ENCODE data around the gene EMC8.
A peak's percentile ranks its signal among the peaks of the same experiment; 100 is the strongest.
"Not testable (repeated sequence)": the region's sequence is repeated elsewhere in the genome, so short reads cannot be mapped to it uniquely, and the experiment has no call there.

EMC8 gene

DNA sequence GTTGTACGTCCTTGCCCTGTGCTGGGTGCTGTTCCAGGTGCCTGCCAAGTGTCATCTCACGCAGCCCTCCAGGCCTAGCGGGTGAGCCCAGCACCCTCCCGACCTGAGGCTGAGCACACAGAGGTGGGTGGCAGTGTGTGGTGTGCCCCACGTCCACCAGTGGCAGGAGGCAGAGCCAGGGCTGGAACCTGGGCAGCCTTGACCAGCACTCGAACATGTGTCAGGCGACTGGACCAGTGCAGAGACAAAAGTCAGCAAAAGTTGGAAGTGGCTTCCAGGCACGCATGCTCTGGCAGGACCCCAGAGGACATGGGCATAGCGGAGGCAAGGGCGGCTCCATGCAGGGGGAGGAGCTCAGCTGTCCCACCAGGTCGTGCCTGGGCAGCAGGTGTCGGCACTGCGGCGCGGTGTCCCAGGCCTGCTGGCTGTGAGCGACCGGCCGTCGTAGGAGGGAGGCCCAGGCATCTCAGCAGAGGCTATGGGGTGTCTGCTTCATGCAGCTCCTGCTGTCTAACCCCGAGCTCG lies 35.9 kb upstream of the EMC8 start:
- no peak for DNase-seq (ENCODE audit: low read depth, low spot score)

GRCh38 chr16:85834741-85835140 lies 35.4 kb upstream of the EMC8 start:
- DNase-seq (ENCODE audit: low read depth, low spot score), result no peak

DNA sequence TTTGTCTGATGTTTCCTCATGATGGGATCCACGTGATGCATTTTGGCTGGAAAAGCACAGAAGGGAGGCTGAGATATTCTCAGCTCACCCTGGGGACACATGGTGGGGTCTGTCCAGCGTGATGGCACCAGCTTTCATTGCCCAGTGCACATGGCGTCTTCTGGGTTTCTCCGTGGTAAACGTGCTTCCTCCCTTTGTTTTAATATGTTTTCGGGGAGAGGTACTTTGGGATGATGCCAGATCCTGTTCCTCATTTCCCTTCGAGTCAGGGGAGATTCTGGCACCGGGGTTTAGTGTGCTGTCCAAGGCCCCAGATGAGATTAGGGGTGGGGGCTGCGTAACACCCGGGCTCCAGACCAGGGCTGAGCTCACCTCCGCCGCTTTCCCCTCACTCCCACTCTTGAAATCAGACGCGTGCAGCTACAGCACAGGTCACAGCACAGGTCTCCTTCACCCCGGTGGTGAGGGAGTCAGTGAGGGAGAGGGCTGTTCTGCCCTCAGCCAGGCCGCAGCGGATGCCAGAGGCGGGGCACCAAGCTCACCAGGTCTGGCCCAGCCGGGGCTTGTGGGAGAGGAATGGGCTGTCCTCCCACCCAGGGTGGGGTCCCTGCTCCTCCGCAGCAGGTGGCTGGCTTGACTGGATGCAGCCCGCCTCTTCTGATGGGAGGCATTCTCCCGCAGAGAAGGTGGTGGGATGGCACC lies 34.0 kb upstream of the EMC8 start:
- no peak for DNase-seq (ENCODE audit: low read depth, low spot score)

DNA sequence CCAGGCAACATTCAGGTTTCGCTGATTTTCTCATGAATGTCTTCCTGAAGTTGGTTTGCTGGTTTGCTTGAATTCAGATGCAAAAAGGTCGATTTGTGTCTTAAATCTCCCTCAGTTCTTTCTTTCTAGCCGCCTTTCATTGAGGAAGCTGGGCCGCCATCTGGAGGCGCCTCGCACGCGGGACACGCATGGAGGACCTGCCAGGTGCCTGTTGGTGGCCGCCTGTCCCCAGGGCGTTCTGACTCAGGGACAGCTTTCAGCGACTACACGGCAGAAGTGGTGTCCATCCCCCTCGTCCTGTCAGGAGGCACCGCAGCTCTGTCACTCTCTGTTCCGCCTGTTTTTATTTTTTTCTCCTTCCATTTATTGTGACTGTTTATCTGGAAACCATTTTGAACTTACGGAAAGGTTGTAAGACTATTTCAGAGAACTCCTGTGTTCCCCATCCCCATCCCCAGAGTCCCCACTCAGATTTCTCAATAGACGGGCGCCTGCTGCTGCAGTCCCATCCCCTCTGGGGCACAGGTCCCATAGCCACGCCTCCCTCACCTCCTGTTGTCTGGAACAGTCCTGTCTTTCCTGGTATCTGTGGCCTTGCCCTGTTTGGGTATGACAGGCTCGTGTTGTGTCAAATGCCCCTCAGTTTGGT lies 33.4 kb upstream of the EMC8 start:
- DNase-seq (ENCODE audit: low read depth, low spot score), result no peak

- no peak for DNase-seq (ENCODE audit: low read depth, low spot score)
Observed at GRCh38 chr16:85830821-85831220, 31.5 kb upstream of the EMC8 start.

- no peak for DNase-seq (ENCODE audit: low read depth, low spot score)
Observed at GRCh38 chr16:85829751-85830445, 30.6 kb upstream of the EMC8 start.

- DNase-seq (ENCODE audit: low read depth, low spot score), result no peak
Observed at GRCh38 chr16:85829171-85829719, 29.9 kb upstream of the EMC8 start.

DNA sequence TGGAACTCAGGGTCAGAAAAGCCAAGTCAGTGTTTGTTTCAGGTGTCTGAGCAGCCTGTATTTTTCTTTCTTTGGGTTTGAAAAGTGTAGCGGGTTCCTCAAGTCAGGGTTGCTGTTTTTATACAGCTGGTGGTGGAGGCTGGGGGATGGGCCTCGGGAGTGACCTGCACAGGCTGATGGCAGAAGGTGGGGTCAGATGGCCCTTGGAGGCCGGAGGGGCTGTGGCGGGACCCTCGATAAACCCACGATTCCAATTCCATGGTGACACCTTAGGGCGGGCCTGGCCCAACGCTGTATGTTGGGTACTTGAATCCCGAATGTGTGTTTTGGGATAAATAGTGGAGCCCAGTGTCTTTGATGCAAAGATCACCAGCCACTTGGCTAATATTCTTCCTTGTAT lies 28.8 kb upstream of the EMC8 start:
- no peak for DNase-seq (ENCODE audit: low read depth, low spot score)

GRCh38 chr16:85826686-85827247 lies 27.4 kb upstream of the EMC8 start:
- no peak for DNase-seq (ENCODE audit: low read depth, low spot score)

DNA sequence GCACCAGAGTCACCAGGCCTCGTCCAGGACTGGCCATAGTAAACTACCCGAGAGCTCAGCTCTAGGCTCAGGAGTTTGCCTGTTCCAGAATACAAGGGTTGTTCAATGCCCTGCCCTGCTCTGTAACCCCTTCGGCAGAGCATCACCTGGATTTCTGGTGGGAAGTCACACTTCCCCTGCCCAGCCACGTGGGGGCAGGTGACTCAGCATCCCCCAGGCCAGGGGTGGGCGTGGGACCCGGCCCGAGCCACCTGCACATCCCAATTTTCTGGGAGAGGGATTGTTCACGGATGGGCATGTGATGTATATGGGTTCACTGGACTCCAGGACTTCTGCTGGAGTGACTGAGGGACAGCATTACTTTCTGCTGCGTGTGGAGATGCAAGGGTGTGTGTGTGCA lies 26.0 kb upstream of the EMC8 start:
- DNase-seq (ENCODE audit: low read depth, low spot score), result no peak

- DNase-seq (ENCODE audit: low read depth, low spot score), result no peak
Observed at GRCh38 chr16:85824161-85825135, 25.1 kb upstream of the EMC8 start.

DNA sequence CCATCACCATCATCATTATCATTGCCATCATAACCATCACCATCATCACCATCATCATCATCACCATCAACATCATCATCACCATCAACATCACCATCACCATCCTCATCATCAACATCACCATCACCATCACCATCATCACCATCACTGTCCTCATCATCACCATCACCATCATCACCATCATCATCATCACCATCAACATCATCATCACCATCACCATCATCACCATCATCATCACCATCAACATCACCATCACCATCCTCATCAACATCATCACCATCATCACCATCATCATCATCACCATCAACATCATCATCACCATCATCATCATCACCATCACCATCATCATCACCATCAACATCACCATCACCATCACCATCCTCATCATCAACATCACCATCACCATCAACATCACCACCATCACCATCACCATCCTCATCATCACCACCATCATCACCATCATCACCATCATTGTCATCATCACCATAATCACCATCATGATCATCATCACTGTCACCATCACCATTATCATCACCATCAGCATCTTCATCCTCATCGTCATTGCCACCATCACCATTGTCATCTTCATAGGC lies 24.1 kb upstream of the EMC8 start:
- no peak for DNase-seq (ENCODE audit: low read depth, low spot score)

- no peak for DNase-seq (ENCODE audit: low read depth, low spot score)
Observed at GRCh38 chr16:85822145-85822544, 22.8 kb upstream of the EMC8 start.

DNA sequence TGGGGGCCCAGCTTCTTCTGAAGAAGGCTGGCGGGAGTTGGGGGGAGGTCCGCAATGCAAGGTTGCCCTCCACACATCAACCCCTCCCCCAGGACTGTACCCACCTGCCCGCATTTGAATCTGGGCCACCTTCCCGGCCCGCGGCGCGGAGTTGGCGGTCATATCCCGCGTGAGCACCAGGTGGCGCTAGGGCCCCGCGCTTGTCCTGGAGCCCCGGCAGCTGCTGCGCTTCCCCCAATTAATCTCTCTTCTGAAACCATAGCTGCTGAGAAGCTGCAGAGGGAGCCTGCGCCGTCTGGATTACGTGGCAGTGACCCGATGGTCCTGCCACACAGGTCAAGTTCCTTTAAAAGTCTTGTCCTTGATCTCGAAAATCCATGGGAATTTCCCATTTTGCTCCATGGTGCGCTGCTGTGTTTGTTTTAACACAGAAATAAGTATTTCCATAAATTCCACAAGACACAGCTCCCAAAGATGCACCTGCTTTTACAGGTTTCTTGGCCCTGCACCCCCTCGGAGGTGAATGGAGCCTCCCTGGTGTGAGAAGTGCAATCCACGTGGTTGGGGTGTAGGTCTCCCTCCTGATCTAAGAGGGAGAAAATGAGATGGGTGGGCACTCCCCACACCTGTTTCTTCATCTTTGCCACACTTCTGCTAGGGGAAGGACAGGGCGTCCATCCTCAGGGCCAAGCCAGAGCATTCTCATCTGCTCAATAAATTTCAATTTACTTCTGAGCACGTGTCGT lies 22.2 kb upstream of the EMC8 start:
- peak; percentile 47 for DNase-seq (ENCODE audit: low read depth, low spot score)

GRCh38 chr16:85820604-85821372 lies 21.4 kb upstream of the EMC8 start:
- no peak for DNase-seq (ENCODE audit: low read depth, low spot score)

GRCh38 chr16:85819771-85820170 lies 20.4 kb upstream of the EMC8 start:
- no peak for DNase-seq (ENCODE audit: low read depth, low spot score)

- DNase-seq (ENCODE audit: low read depth, low spot score), result peak; percentile 75
Observed at GRCh38 chr16:85819245-85819644, 19.9 kb upstream of the EMC8 start.

DNA sequence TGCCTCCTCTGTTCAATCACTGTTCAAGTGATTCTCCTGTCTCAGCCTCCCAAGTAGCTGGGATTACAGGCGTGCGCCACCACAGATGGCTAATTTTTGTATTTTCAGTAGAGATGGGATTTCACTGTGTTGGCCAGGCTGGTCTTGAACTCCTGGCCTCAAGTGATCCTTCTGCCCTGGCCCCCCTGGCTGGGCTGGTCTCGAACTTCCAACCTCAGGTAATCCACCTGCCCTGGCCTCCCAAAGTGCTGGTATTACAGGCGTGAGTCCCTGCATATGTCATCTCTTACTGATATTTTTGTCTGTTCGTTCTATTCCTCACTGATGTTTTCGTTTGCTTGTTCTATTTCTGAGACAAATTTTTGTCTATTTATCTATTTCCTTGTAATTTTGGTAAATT lies 17.9 kb upstream of the EMC8 start:
- DNase-seq (ENCODE audit: low read depth, low spot score), result not testable (repeated sequence)

DNA sequence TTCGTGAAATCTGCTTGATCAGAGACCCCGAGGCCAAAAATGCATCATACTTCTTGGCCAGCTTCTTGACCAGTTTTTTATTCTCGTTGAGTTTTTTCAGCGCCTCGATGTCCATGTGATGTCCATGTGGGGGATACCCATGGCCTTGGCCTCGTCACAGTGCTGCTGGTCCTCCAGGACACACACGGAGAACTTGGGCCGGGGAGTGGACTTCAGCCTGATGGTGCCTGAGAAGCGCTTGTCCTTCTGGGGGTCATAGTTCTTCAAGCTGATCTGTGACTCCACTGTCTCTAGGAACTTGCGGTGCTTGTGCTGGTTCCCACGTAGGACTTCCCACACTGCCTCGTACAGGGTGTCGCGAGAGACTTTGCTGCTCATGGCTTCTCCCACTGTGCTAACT lies 16.8 kb upstream of the EMC8 start:
- no peak for DNase-seq (ENCODE audit: low read depth, low spot score)
